ENCODE measurements around the gene ANO3. TPM values are rescaled to one million over a fixed set of nuclear protein-coding genes. Genes with fewer than 3 reads are reported as not detected.

Gene ANO3
- total and polyA plus RNA-seq, 2 of the 8 experiments (the other 6 are each of a cell fraction or from before 2014, with no cell fraction given): not detected

- H2BK20ac ChIP-seq (ENCODE audit: low read length): no peak overlapping the region
- no peak overlapping the region for H4K8ac ChIP-seq (ENCODE audit: extremely low read depth, insufficient read depth, low read length)
- H2AK5ac ChIP-seq (ENCODE audit: low read depth, low read length): no peak overlapping the region
- H2BK12ac ChIP-seq (ENCODE audit: low read depth, low read length): no peak overlapping the region
- H3K27me3 ChIP-seq (replicated peaks in 1 of 4; ENCODE audit: control insufficient read depth in 3 of 4, extremely low read depth in 1 of 4, insufficient read depth in 3 of 4, low read length in 3 of 4): no peaks in the 10 kb centered on the region
- no peak overlapping the region for H2AFZ ChIP-seq (ENCODE audit: low read length)
- no peaks in the 10 kb centered on the region for H3K36me3 ChIP-seq (ENCODE audit: control insufficient read depth in 2 of 4, insufficient read depth in 4 of 4, low read length in 3 of 4)
- no peak overlapping the region for H3K4me2 ChIP-seq (ENCODE audit: insufficient read depth in 1 of 2, low read depth in 2 of 2, low read length in 2 of 2)
- no peaks in the 10 kb centered on the region for H3K79me1 ChIP-seq (ENCODE audit: low read depth, low read length)
- no peak overlapping the region for H3K14ac ChIP-seq (ENCODE audit: insufficient read length)
- FAIRE-seq (no peak), DNase-seq (ENCODE audit: low read depth in 1 of 2, low spot score in 2 of 2) (no peak)
- peaks cover 0 to 3% (median 0%) of the 10 kb centered on the region in 4 experiments; a peak in 1 of 7 replicates for H3K4me1 ChIP-seq (replicated peaks in 1 of 4; ENCODE audit: control insufficient read depth in 3 of 4, insufficient read depth in 4 of 4, low read length in 3 of 4)
- no peak overlapping the region for H2BK5ac ChIP-seq (ENCODE audit: low read depth, low read length)
- POLR2A ChIA-PET (ENCODE audit: partially characterized antibody): no interaction called here
- no peak overlapping the region for H3K27ac ChIP-seq (ENCODE audit: low read depth, low read length)
- 94% methylated on average over 4 of the region's 4 CpGs; no CpG with 5 or more reads in 1 of the 2 experiments for WGBS, 2 experiments (ENCODE audit: extremely low coverage in 1 of 2, insufficient coverage in 1 of 2, insufficient read length in 1 of 2, insufficient replicate concordance in 2 of 2, low coverage in 1 of 2, low lambda C conversion rate in 2 of 2, missing lambda C conversion rate in 1 of 2)
- no peak overlapping the region for H4K91ac ChIP-seq (replicated peaks; ENCODE audit: insufficient read length, low read length)
- no peaks in the 10 kb centered on the region for H3K79me2 ChIP-seq (ENCODE audit: control insufficient read depth in 1 of 2, insufficient read depth in 2 of 2, low read length in 2 of 2)
- no peak overlapping the region for H3K56ac ChIP-seq (replicated peaks; ENCODE audit: insufficient read length, low read depth, low read length)
- no peaks in the 10 kb centered on the region for H3K9me3 ChIP-seq (ENCODE audit: insufficient read depth in 2 of 2, low read depth in 1 of 2, low read length in 1 of 2)
- no peak overlapping the region for H3K4me3 ChIP-seq (ENCODE audit: extremely low read depth in 1 of 4, insufficient read depth in 2 of 4, low read depth in 3 of 4, low read length in 4 of 4)
- H4K5ac ChIP-seq (ENCODE audit: insufficient read length, low read depth, low read length): no peak overlapping the region
- CTCF ChIA-PET (ENCODE audit: partially characterized antibody): no interaction called here
- no peaks in the 10 kb centered on the region for H3K23me2 ChIP-seq (ENCODE audit: low read depth, low read length)
- H3K4ac ChIP-seq (replicated peaks; ENCODE audit: insufficient read length, low read depth, low read length): no peak overlapping the region
- H3K23ac ChIP-seq (ENCODE audit: insufficient read length): no peak overlapping the region
- no peak overlapping the region for H2BK120ac ChIP-seq (replicated peaks; ENCODE audit: low read depth, low read length)
- no peaks in the 10 kb centered on the region for H4K20me1 ChIP-seq (replicated peaks in 1 of 2; ENCODE audit: control insufficient read depth in 1 of 2, insufficient read depth in 2 of 2, low read length in 2 of 2)
- no peak overlapping the region for H3K9ac ChIP-seq (replicated peaks in 1 of 4; ENCODE audit: extremely low read depth in 1 of 4, low read depth in 3 of 4, low read length in 3 of 4)
- H3K18ac ChIP-seq (ENCODE audit: extremely low read depth, low read length): no peak overlapping the region
- no peak overlapping the region for H2BK15ac ChIP-seq (ENCODE audit: low read length)
- no peak for TF ChIP-seq RBBP5 (IDR thresholded peaks at IDR 0.05; ENCODE audit: borderline replicate concordance, low read depth, low read length)
Measured at GRCh38 chr11:26326793-26327400, 5.0 kb upstream of the ANO3 start.
